ENCODE results near the gene C3orf33. TPM values are rescaled to one million over a fixed set of nuclear protein-coding genes. Genes with fewer than 3 reads are reported as not detected.

Gene C3orf33
- total RNA-seq, 2 experiments from 2014 or later: 2.0 to 2.5 TPM

DNA sequence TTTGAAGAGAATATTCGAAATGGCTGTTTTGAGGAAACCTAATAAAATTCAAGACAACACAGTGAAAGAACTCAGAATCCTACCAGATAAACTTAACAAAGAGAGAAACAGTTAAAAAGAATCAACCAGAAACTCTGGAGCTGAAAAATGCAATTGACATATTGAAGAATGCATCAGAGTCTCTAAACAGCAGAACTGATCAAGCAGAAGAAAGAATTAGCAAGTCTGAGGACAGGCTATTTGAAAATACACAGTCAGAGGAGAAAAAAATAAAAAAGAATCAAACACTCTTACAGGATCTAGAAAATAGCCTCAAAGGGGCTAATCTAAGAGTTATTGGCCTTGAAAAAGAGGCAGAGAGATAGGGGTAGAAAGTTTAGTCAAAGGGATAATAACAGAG is 13.5 kb downstream of the C3orf33 start:
- ChIA-PET CTCF (no interaction called here), POLR2A (no interaction called here)

DNA sequence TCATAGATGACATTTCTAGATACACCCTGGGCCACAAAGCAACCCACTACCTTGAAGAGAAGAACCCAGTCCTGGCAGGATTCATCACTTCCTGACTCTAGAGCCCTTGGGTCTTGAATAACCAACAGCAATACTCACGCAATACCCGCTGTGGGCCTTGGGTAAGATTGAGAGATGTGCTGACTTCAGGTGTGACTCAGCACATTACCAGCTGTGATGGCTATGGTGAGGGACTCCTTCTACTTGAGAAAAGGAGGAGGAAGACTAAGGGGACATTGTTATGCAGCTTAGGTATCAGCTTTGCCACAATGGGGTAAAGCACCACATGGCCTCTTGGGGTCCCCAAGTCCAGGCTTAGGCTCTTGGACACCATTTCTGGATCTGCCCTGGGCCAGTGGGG is 14.9 kb downstream of the C3orf33 start:
- ChIA-PET POLR2A (no interaction called here), CTCF (no interaction called here)

DNA sequence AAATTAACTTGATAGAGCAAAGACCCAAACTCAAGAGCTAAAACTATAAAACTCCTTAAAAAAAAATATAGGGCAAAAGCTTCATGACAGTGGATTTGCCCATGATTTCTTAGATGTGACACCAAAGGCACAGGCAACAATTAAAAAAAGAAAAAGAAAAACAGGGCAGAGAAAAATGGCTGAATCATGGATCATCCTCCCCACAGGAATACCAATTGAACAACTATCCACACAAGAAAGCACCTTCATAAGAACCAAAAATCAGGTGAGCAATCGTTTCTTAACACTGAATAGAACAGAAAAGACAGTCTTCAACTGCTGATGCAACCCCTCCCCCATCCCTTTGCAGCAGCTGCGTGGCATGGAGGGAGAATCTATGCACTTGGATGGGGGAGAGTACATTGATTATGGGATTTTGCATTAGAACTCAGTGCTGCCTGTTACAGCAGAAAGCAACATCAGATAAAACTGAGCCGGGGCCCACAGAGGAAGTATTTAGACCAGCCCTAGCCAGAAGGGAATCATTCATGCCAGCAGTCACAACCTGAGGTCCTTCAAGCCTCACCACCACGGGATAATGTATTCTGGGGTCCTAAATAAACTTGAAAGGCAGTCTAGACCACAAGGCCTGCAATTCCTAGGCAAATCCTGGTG is 15.7 kb downstream of the C3orf33 start:
- ChIA-PET CTCF (interaction anchor here (0.7 kb wide), 1 partner anchor 131 kb away, joined by 3 read pairs; no protein-coding TSS in a partner anchor), POLR2A (no interaction called here)

DNA sequence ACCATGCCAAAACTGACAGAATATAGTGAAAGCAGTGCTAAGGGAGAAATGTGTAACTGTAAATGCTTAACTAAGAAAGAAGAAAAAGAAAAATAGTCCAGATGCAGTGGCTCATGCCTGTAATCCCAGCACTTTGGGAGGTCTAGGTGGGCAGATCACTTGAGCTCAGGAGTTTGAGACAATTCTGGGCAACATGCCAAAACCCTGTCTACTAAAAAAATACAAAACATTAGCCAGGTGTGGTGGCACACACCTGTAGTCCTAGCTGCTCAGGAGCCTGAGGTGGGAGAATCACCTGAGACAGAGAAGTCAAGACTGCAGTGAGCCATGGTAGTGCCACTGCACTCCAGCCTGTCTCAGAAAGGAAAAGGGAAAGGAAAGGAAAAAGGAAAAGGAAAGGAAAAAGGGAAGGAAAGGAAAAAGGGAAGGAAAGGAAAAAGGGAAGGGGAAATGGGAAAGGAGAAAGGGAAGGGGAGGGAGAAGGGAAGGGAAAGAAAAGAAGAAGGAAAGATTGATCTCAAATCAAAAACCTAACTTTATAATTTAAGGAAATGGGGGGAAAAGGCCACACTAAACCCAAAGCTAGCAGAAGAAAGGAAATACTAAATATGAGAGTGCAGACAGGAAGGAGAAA is 20.3 kb downstream of the C3orf33 start:
- ChIA-PET POLR2A (no interaction called here), CTCF (interaction anchor here (0.8 kb wide), 1 partner anchor 20 kb away, joined by 3 read pairs; the partner anchor contains the start of gene C3orf33)

DNA sequence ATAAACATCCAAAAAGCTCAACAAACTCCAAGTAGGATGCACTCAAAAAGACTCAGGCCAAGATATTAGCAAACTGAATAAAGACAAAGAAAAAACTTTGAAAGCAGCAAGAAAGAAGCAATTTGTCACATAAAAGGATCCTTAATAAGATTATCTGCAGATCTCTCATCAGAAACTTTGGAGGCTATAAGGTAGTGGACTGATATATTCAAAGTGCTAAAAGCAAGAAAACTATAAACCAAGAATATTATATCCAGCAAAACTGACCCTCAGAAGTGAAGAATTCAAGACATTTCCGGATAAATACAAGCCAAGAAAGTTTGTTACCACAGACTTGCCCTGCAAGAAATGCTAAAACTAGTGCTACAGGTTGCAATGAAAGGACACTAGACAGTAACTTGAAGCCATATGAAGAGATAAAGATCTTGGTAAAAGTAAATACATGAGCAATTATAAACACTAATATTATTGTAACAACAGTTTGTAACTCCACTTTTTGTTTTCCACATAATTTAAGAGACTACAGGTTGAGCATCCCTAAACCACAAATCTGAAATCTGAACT is 23.6 kb downstream of the C3orf33 start:
- POLR2A ChIA-PET: no interaction called here
- CTCF ChIA-PET: no interaction called here

DNA sequence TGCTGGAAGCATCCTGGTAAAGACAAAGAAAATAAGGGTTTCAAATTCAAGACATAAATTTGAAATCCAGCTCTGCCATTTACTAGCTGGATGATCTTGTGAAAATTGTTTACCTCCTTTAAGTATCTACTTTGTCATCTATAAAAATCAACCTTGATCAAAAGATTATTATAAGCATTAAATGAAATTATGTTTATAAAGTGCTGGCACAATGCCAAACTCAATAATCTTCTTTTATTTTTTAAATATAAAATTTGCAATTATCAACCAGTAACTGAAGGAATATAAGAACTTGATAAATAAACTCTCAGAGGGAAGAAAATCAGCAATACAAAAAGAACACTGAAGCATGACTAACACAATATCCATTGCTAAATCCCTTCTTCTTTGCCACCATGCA is 25.8 kb downstream of the C3orf33 start:
- ChIA-PET CTCF (interaction anchor here (0.8 kb wide), 1 partner anchor 26 kb away, joined by 4 read pairs; the partner anchor contains the start of gene C3orf33), POLR2A (no interaction called here)

DNA sequence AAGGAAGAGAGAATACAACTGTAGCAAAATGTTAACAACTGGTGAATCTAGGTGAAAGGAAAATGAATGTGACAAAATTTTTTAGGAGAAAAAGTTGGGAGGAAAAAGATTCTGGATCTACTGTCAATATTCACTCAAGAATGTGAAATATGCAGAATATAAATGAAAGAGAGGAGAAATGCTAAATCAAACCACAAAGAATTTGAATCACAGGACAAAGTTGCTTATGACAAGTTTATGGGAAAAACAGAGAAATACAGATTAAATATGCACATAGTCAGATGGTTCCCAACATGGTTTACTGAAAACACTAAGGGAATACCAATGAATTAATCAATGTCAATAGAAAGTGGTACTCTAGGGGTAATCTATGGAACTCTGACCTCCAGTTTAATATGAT is 27.6 kb downstream of the C3orf33 start:
- CTCF ChIA-PET: no interaction called here
- POLR2A ChIA-PET: no interaction called here

DNA sequence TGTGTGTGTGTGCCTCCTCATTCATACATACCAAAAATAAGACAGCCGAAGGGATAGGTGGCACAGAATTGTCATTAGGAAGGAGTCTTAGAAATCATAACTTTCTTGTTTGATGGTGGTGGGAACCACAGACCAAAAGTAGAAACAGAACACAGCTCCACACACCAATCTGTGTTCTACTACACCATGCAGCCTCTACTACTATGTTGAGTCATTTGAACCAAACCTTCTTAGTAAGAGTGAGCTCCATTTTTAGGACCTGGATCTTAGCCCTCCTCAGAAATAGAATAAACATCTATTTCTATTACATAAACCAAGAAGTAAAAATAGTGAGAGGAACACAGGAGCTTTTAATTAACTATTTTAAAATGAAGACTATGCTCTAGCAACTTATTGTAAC is 33.3 kb downstream of the C3orf33 start:
- POLR2A ChIA-PET: no interaction called here
- CTCF ChIA-PET: interaction anchor here (0.7 kb wide), 1 partner anchor 11 kb away, joined by 3 read pairs; no protein-coding TSS in a partner anchor

DNA sequence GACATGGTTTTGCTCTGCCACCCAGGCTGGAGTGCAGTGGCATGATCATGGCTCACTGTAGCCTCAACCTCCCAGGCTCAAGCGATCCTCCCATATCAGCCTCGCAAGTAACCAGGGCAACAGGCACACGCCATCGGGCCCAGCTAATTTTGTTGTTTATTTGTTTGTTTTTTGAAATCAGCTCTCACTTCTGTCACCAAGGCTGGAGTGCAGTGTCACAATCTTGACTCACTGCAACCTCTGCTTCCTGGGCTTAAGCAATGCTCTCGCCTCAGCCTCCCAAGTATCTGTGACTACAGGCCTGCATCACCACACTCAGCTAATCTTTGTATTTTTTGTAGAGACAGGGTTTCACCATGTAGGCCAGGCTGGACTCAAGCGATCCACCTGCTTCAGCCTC is 35.0 kb downstream of the C3orf33 start:
- CTCF ChIA-PET: no interaction called here

DNA sequence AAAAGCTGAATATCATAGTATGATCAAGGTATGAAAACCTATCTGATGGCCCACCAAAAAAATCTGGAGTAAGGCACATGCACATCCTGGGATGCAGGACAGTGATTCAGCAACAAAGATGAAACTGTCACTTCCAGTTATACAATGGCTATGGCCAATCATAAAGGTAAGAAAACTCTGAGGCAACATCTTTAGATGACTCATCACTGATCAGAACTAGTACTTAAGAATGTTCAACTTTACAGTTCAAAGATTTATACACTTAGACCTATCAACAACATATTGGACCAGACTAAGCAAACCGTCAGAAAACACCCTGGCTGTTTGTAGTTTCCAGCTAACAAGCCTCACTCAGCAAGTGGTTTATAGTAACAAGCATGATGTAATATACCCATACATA is 39.9 kb downstream of the C3orf33 start:
- CTCF ChIA-PET: no interaction called here
- POLR2A ChIA-PET: no interaction called here

More for the DNA sequence above, 35.0 kb downstream of the C3orf33 start:
- POLR2A ChIA-PET: no interaction called here

DNA sequence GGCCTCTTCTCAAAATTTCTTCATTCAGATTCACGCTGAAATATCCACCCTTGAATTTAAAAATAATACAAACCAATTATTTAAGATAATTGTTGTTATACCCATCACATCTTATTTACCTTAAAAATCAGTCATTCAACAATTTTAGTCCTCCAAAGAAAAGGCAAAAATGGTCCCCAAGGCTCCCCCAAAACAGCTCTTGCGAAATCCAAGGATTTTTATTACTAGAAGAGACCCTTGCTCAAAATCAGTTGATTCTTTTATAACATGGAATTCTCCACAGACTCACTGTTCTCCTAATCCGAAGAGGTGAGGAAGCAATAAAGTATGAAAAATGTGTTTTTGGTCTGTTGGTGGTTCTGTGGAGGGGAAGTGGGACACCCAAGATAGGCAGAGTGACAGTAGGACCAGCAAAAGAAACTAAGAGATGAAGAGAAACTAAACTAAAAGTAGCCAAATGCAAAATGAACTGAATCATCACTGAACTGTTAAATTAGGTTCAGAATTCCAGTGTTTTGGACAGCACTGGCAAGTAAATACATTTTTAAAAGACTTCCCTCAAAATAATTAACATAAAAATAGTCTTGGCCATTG is 42.1 kb downstream of the C3orf33 start:
- POLR2A ChIA-PET: no interaction called here
- CTCF ChIA-PET: interaction anchor here (0.6 kb wide), 1 partner anchor 72 kb away, joined by 3 read pairs; no protein-coding TSS in a partner anchor

DNA sequence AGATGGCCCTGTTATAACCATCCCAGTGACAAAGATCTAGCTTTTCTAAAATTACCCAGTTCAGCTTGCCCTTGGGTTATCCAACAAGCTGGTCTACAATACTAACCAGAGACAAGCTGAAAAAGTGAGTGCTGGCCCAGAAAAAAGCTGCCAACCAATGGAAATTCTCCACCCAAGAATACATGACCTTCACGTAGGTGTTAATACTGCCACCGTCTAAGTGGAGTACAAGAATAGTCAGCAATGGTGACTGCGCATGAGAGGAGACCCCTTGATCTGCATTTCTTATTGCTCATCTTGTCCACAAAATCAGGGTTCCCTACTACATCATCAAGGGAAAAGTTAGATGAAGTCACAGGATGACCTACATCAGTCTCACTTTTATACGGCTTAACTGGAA is 45.4 kb downstream of the C3orf33 start:
- POLR2A ChIA-PET: no interaction called here
- CTCF ChIA-PET: no interaction called here

DNA sequence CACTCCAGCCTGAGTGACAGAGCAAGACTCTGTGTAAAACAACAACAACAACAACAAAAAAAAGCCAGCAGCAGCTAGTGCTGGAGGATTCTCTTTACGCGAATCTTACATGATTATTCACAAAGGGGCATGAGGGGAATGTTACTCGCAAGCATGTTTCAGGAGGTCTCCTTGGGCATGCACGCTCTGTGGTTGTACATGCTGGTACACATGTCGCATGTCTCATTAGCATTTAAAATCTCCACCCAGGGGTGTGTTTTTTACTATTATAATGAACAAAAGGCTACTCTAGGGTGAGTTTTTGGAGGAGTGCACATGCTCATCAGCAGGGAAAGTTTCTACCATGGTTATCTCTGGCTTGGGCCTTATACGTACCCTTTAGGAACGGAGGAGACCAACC is 48.5 kb downstream of the C3orf33 start:
- CTCF ChIA-PET: no interaction called here
- POLR2A ChIA-PET: no interaction called here

DNA sequence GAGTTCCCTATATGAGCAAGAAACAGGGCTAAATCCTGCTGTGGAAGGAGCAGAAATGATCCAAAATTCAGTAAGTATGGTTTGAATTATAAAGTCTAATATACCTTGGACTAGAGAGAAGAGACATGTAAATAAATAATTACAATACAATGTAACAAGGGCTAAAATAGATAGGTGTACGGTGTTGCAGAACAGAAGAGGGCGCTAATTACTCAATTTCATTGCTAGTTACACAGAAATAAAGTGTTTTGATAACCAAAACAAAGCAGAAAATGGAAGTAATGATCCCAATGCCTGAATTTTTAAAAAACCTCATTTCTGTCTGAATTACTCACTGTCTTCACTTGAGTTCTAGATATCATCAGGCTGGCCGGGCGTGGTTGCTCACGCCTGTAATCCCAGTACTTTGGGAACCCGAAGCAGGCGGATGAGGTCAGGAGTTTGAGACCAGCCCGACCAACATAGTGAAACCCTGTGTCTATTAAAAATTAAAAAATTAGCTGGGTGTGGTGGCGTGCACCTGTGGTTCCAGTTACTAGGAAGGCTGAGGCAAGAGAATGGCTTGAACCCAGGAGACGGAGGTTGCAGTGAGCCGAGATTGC is 52.9 kb downstream of the C3orf33 start:
- ChIA-PET POLR2A (no interaction called here), CTCF (no interaction called here)

DNA sequence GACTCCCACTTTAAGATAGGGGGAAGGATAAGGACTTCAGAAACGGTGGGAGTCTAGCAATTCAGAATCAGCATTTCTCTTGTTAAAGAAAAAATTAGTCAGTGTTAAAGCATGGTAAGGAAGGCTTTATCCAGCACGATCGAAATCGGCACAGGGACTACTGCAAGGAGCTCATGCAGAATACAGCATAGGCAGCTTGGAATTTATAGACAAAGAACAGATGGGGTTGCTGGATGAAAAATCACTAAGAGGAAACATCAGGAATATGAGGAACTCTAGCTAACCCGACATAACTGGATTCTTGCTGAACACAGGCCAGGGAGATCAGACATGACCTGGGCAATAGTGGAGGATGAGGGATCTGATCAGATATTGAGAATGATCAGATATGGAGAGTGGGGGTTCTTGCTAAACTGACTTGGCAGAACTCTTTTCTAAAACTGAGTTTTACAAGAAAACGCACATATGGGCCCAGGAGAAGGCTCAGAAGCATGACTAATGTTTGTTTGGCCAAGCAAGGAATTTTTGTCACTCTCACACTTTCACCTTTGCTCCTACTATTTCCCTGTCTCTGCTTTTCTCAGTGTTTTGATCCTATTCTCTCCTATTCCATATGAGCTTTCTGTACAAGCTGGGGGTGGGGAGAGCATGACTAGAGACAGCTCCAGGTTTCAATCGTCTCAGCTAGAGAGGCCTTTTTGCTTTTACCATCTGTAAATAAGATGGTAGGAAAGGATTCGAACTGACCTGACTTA is 57.3 kb downstream of the C3orf33 start:
- POLR2A ChIA-PET: no interaction called here
- CTCF ChIA-PET: no interaction called here

DNA sequence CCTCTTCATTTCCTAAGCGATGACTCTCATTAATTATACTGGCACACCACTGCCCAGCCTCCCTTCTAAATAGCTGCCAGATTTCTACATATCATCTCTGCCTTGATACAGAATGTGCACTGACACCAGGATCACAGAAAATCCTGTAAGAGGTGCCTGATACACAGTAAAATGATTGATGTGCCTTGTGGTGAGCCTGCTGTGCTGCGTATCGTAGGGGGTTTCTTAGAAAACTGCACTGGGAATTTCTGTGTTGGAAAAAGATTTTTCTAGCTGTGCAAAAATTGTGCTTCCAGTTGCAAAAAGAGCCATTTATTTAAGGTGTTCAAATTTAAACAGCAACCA is 58.2 kb downstream of the C3orf33 start:
- CTCF ChIA-PET: interaction anchor here (1.3 kb wide), 1 partner anchor 58 kb away, joined by 4 read pairs; the partner anchor contains the start of gene C3orf33
- POLR2A ChIA-PET: no interaction called here

DNA sequence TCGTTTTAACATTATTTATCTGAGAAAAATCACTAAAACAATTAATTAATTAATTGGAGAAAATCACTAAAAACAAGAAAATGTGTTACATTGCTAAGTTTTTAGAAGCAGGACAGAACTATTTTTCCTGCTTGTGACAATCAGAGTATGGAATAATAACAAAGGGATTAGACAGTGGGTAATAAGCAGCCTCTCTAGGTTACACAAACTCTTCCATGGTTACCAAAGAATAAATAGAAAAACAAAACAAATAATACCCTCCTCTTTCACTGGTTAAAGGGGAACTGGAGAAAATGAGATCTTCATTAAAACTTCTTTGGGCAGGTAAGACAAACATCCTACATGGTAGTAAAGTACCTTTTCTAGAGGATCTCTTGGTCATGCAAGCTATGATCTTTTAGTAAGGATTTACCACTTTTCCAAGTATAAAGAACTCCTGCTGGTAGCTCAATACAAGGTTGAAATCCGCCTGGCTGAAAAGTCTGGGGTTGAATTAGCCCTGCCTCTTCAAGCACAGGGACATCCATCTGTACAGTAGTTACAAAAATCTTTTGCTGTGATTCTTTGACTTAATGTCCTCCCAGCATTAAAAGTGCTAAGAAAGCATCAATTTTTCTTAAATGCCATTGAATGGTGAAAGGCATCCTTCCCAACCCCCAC is 58.7 kb downstream of the C3orf33 start:
- ChIA-PET POLR2A (no interaction called here), CTCF (interaction anchor here (1.3 kb wide), 1 partner anchor 58 kb away, joined by 4 read pairs; the partner anchor contains the start of gene C3orf33)

DNA sequence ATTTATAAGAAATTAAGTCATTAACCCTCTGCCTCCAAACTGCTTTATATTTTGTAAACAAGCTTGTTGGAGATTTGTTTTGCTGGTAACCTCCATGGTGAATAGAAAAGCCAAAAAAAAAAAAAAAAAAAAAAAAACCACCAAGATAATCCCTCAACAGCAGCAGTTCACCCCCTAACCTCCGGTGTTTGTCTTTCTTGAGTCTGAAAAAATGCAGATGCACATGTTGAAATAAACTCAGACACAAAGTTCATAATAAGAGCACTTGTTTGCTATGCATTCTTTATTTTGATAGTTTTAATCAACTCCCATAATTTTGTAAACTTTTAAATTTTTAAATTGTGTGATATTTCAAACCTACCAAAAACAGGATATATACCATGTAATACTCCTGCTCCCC is 59.4 kb downstream of the C3orf33 start:
- POLR2A ChIA-PET: no interaction called here

DNA sequence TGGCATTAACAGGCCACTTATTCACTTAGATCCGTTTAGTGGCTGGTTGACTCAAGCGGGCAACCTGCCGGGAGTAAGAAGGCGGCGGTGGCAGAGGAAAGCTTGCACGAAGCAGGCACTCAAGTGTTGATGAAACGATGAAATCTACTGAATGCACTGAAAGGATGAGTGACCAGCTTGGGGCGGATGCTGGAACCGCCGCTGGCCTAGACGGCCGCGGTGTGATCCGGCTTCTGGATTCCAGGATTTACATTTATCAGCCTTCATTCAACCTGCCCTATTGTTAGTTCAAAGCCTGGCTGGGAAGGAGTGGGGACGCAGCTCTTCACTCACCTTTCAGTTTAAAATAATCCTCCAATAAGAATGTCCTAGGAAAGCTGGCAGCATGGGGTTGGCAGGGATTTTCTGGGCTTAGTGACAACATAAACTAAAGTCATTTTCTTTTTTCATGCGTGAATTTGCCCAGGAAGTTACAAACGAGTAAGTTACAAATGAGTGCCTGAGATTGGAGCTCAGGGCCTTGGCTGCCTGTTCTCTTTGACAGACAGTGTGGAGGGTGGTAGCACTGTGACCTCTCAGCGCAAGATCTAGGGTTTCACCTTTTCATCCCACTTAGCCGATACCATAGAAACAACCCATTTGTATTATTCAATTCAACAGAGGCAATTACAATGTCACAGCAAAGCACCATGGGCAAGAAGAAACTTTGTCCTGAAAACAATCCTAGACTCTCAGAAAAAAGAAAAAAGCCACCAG is 60.1 kb downstream of the C3orf33 start:
- ChIA-PET CTCF (no interaction called here), POLR2A (no interaction called here)

More for the DNA sequence above, 59.4 kb downstream of the C3orf33 start:
- CTCF ChIA-PET: interaction anchor here (1.3 kb wide), 1 partner anchor 59 kb away, joined by 4 read pairs; the partner anchor contains the start of gene C3orf33
